SK-N-SH (cell line): Measurements from ENCODE around the gene GNAZ. TPM values are rescaled to one million over a fixed set of nuclear protein-coding genes. Genes with fewer than 3 reads are reported as not detected.

Experiments
- CTCF ChIA-PET: fragments of 300-600, 350-600 bp; formaldehyde crosslinking; extraction: SDS; loops from one replicate; lab custom pipeline; 2021; lab: Yijun Ruan, JAX
- POLR2A ChIA-PET: fragments of 350-600 bp; sonication (Branson Sonifier 250); formaldehyde crosslinking; extraction: SDS; loops from one replicate; lab custom pipeline; 2020; ENCODE audit warnings: antibody characterized with exemption, inconsistent platforms; lab: Yijun Ruan, JAX
- DNase-seq: peaks from one replicate; pipeline ENCODE4 v3.0.0; 2012
- H2AFZ ChIP-seq: fragments of 200-600 bp; sonication (generic); 2 replicates; pipeline ENCODE4 v1.8.1; 2016; ENCODE audit warnings: antibody characterized with exemption, mild to moderate bottlenecking, low read depth
- H3F3A ChIP-seq: fragments of 200-600 bp; sonication (generic); replicated peaks from 2 replicates; pipeline ENCODE3; 2016; ENCODE audit warnings: antibody characterized with exemption, mild to moderate bottlenecking; ENCODE audit not compliant: insufficient read depth
- H3K27ac ChIP-seq, 2 experiments: fragments of 200-500 bp in 1 of 2; fragments of 200-600 bp in 1 of 2; sonication (Bioruptor generic) in 1 of 2; sonication (generic), shearing (Covaris generic) in 1 of 2; 2 replicates each; pipeline versions ENCODE4 v1.5.1 to v1.6.1; 2014 to 2016; ENCODE audit warnings: low read depth in 2 of 2, inconsistent platforms in 1 of 2, low read length in 1 of 2, mild to moderate bottlenecking in 1 of 2, mixed read lengths in 1 of 2
- H3K27me3 ChIP-seq: fragments of 200-600 bp; sonication (generic), shearing (Covaris generic); 2 replicates; pipeline ENCODE4 v1.6.1; 2016; ENCODE audit warnings: mixed run types; ENCODE audit not compliant: insufficient read depth
- H3K36me3 ChIP-seq, 2 experiments: fragments of 200-500 bp in 1 of 2; fragments of 200-600 bp in 1 of 2; sonication (Bioruptor generic) in 1 of 2; sonication (generic) in 1 of 2; replicated peaks in 1 of 2; 2 replicates each; pipeline versions ENCODE3 to v1.5.1; 2014 to 2016; ENCODE audit warnings: low read length in 1 of 2, mild to moderate bottlenecking in 1 of 2; ENCODE audit not compliant: insufficient read depth in 2 of 2, control insufficient read depth in 1 of 2
- H3K4me1 ChIP-seq, 2 experiments: fragments of 200-500 bp in 1 of 2; fragments of 200-600 bp in 1 of 2; sonication (Bioruptor generic) in 1 of 2; sonication (generic), shearing (Covaris generic) in 1 of 2; 2 replicates each; pipeline versions ENCODE4 v1.5.1 to v1.6.1; 2014 to 2016; ENCODE audit warnings: low read depth in 1 of 2, low read length in 1 of 2, mixed run types in 1 of 2; ENCODE audit not compliant: insufficient read depth in 2 of 2, control insufficient read depth in 1 of 2
- H3K4me2 ChIP-seq: fragments of 200-600 bp; sonication (generic), shearing (Covaris generic); 2 replicates; pipeline ENCODE4 v1.6.1; 2017; ENCODE audit warnings: mixed run types
- H3K4me3 ChIP-seq, 2 experiments: fragments of 200-500 bp in 1 of 2; fragments of 200-600 bp in 1 of 2; sonication (Bioruptor generic) in 1 of 2; sonication (generic), shearing (Covaris generic) in 1 of 2; 2 replicates each; pipeline versions ENCODE4 v1.5.1 to v1.8.1; 2014 to 2016; ENCODE audit warnings: low read depth in 2 of 2, inconsistent platforms in 1 of 2, low read length in 1 of 2, mild to moderate bottlenecking in 1 of 2, mixed read lengths in 1 of 2, moderate library complexity in 1 of 2
- H3K79me2 ChIP-seq: fragments of 200-600 bp; sonication (generic); 2 replicates; pipeline ENCODE4 v1.8.1; 2017; ENCODE audit warnings: mild to moderate bottlenecking; ENCODE audit not compliant: insufficient read depth
- H3K9ac ChIP-seq: fragments of 200-600 bp; sonication (generic); 2 replicates; pipeline ENCODE4 v1.6.1; 2017; ENCODE audit warnings: mixed run types
- H3K9me2 ChIP-seq: fragments of 200-600 bp; sonication (generic); 2 replicates; pipeline ENCODE4 v1.6.1; 2017; ENCODE audit warnings: mixed run types
- H3K9me3 ChIP-seq: fragments of 200-600 bp; sonication (generic); 2 replicates; pipeline ENCODE4 v1.6.1; 2017; ENCODE audit warnings: mixed run types, mild to moderate bottlenecking, moderate library complexity
- H4K20me1 ChIP-seq: fragments of 200-600 bp; sonication (generic); 2 replicates; pipeline ENCODE4 v1.6.1; 2017; ENCODE audit warnings: mild to moderate bottlenecking, mixed run types; ENCODE audit not compliant: insufficient read depth
- CHD2 ChIP-seq: fragments of 150-350 bp; IDR thresholded peaks from 2 replicates; pipeline ENCODE4 v1.6.1; 2018; ENCODE audit warnings: low read length; ENCODE audit not compliant: partially characterized antibody
- ELF1 ChIP-seq: IDR thresholded peaks from 2 replicates; pipeline ENCODE4 v1.4.0; 2012
- EZH2phosphoT487 ChIP-seq: fragments of 200-600 bp; sonication (generic); IDR thresholded peaks from 2 replicates; pipeline ENCODE4 v1.6.1; 2017; ENCODE audit warnings: low read depth, mixed run types, mild to moderate bottlenecking, antibody characterized with exemption, moderate library complexity, borderline replicate concordance
- FOXJ3 ChIP-seq: sonication (generic); formaldehyde crosslinking; IDR thresholded peaks from 2 replicates; pipeline ENCODE4 v1.5.1; 2020; ENCODE audit warnings: mild to moderate bottlenecking, missing genetic modification reagents
- FOXM1 ChIP-seq: IDR thresholded peaks from 2 replicates; pipeline ENCODE4 v1.4.0; 2012; ENCODE audit warnings: low read depth, mild to moderate bottlenecking
- GABPA ChIP-seq: IDR thresholded peaks from 2 replicates; pipeline ENCODE4 v1.4.0; 2012; ENCODE audit warnings: low read depth, mild to moderate bottlenecking
- GATA2 ChIP-seq: sonication (generic); formaldehyde crosslinking; IDR thresholded peaks from 2 replicates; pipeline ENCODE4 v1.5.0; 2020; ENCODE audit warnings: mild to moderate bottlenecking, missing genetic modification reagents
- JUND ChIP-seq: IDR thresholded peaks from 2 replicates; pipeline ENCODE4 v1.4.0; 2012
- MEF2A ChIP-seq: IDR thresholded peaks from 2 replicates; pipeline ENCODE4 v1.4.0; 2012; ENCODE audit warnings: low read depth, borderline replicate concordance
- NFIC ChIP-seq: IDR thresholded peaks from 2 replicates; pipeline ENCODE4 v1.4.0; 2012; ENCODE audit warnings: borderline replicate concordance
- POLR2AphosphoS5 ChIP-seq: IDR thresholded peaks from 2 replicates; pipeline ENCODE4 v1.6.1; 2012; ENCODE audit warnings: low read depth, low read length
- RAD21 ChIP-seq: IDR thresholded peaks from 2 replicates; pipeline ENCODE4 v1.6.1; 2012; ENCODE audit warnings: mild to moderate bottlenecking, low read length
- RFX5 ChIP-seq: IDR thresholded peaks from 2 replicates; pipeline ENCODE4 v1.6.1; 2012; ENCODE audit warnings: mild to moderate bottlenecking, improper control_type of control experiment, low read length
- RXRA ChIP-seq: IDR thresholded peaks from 2 replicates; pipeline ENCODE4 v1.4.0; 2012; ENCODE audit warnings: low read depth, mild to moderate bottlenecking, borderline replicate concordance
- SIN3A ChIP-seq: IDR thresholded peaks from 2 replicates; pipeline ENCODE4 v1.6.1; 2012; ENCODE audit warnings: low read depth, mild to moderate bottlenecking, low read length, moderate library complexity, borderline replicate concordance
- TAF1 ChIP-seq: IDR thresholded peaks from 2 replicates; pipeline ENCODE4 v1.6.1; 2012; ENCODE audit warnings: low read depth, mild to moderate bottlenecking, low read length, moderate library complexity, borderline replicate concordance
- TEAD4 ChIP-seq: IDR thresholded peaks from 2 replicates; pipeline ENCODE4 v1.4.0; 2012; ENCODE audit warnings: mild to moderate bottlenecking, borderline replicate concordance; ENCODE audit not compliant: insufficient read depth
- YY1 ChIP-seq: IDR thresholded peaks from 2 replicates; pipeline ENCODE4 v1.4.0; 2012; ENCODE audit warnings: low read depth, mild to moderate bottlenecking
- WGBS: methylation state at CpG from one replicate; pipeline ENCODE4 v1.1.6; 2017; ENCODE audit warnings: low lambda C conversion rate; 5-methylcytosine and 5-hydroxymethylcytosine counted together
- polyA plus RNA-seq, 3 experiments: library from polyadenylated mRNA; depleted of rRNA; stranded (reverse); fragments of >200 nt; gene quantifications; 2 replicates each; pipeline ENCODE4 v1.2.3, GENCODE V29; 2012
- TF ChIP-seq, protein P1 (sequence below): IDR thresholded peaks from 2 replicates; pipeline ENCODE4 v1.4.0; 2012; ENCODE audit warnings: low read depth
- TF ChIP-seq, protein P2 (sequence below): IDR thresholded peaks from 2 replicates; pipeline ENCODE4 v1.4.0; 2012; ENCODE audit warnings: low read depth, borderline replicate concordance
- TF ChIP-seq, protein P3 (sequence below): fragments of 150-350 bp; IDR thresholded peaks from 2 replicates; pipeline ENCODE4 v1.6.1; 2017; ENCODE audit warnings: antibody characterized with exemption, low read length, low read depth, borderline replicate concordance
- TF ChIP-seq, protein P4 (sequence below): fragments of 150-350 bp; IDR thresholded peaks from 2 replicates; pipeline ENCODE4 v1.6.1; 2016; ENCODE audit warnings: mild to moderate bottlenecking, low read depth, low read length
- TF ChIP-seq, protein P5 (sequence below): fragments of 200-600 bp; sonication (generic); IDR thresholded peaks from 2 replicates; pipeline ENCODE4 v1.6.1; 2017; ENCODE audit warnings: antibody characterized with exemption, mild to moderate bottlenecking, moderate library complexity

The GNAZ gene
- polyA plus RNA-seq, 1 of the 3 experiments (the other 2 are of a cell fraction): 6.5 TPM

DNA sequence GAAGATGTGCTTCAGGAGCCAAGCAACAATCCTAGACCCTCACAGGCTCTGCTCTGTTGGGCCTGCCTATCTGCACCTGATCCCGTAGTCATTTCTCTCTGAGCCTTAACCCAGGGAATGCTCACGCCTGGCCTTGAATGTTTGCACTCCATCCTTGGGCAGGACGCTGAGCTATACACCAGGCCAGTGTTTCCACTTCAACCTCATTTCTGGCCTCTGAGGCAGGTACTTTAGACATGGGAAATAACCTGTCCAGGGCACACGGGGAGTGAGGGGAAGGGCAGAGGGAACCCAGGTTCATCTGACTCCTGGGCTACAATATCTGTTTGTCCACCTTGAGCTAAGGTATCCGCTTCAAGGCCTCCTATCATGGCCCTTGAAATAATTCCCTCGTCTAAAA, 61.6 kb downstream of the GNAZ start (continued):
- TF ChIP-seq RAD21 (no peak), CHD2 (no peak), NFIC (no peak), RXRA (no peak), JUND (no peak), YY1 (no peak)
- TF ChIP-seq, protein P1, sequence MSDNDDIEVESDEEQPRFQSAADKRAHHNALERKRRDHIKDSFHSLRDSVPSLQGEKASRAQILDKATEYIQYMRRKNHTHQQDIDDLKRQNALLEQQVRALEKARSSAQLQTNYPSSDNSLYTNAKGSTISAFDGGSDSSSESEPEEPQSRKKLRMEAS: no peak
- TF ChIP-seq, all 33 proteins: peak for 0

DNA sequence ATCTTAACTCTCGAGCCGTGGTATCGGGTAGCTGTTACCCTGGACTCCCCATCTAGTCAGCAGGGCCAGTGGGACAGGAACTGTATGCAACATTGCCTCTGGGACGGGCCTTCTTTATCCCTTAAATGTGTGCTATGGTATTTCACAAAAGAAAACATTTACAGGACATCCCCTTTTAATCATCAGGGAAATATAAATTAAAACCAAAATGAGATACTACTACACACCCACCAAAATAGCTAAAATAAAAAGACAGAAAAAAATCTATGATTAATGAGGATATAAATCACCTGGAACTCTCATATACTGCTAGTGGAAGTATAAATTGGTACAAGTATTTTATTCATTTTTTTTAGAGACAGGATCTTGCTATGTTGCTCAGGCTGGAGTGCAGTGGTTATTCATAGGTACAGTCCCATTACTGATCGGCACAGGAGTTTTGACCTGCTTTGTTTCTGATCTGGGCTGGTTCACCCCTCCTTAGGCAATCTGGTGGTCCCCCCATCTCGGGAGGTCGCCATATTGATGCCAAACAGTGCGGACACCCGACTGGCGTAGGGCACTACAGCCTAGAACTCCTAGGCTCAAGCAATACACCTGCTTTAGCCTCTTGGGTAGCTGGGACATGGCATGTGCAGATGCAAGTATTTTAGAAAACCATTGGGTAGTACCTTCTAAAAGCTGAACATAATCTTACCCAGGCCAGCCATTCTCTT, 62.2 kb downstream of the GNAZ start:
- no peak overlapping the region for H3K27ac ChIP-seq
- no peaks in the 10 kb centered on the region for H3F3A ChIP-seq
- H2AFZ ChIP-seq: no peak overlapping the region
- no peaks in the 10 kb centered on the region for H3K27me3 ChIP-seq
- ChIA-PET CTCF (interaction anchor here (0.9 to 13.2 kb wide), 8 partner anchors 8 to 710 kb away, joined by 3 to 397 read pairs (median 8); partner anchors contain the start of gene RSPH14), POLR2A (interaction anchor here (1.2 kb wide), 1 partner anchor 15 kb away, joined by 3 read pairs; no protein-coding TSS in a partner anchor)
- TF ChIP-seq, protein P1: no peak
- TF ChIP-seq GATA2 (CRISPR knock-in tag) (no peak), RAD21 (no peak), CHD2 (no peak), SIN3A (no peak), ELF1 (no peak), TEAD4 (no peak), RFX5 (no peak), POLR2AphosphoS5 (no peak), RXRA (no peak), MEF2A (no peak), GABPA (no peak), EZH2phosphoT487 (no peak), FOXM1 (no peak), TAF1 (no peak), FOXJ3 (CRISPR knock-in tag) (no peak)
- TF ChIP-seq, protein P2, sequence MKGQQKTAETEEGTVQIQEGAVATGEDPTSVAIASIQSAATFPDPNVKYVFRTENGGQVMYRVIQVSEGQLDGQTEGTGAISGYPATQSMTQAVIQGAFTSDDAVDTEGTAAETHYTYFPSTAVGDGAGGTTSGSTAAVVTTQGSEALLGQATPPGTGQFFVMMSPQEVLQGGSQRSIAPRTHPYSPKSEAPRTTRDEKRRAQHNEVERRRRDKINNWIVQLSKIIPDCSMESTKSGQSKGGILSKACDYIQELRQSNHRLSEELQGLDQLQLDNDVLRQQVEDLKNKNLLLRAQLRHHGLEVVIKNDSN: no peak
- TF ChIP-seq, protein P3, sequence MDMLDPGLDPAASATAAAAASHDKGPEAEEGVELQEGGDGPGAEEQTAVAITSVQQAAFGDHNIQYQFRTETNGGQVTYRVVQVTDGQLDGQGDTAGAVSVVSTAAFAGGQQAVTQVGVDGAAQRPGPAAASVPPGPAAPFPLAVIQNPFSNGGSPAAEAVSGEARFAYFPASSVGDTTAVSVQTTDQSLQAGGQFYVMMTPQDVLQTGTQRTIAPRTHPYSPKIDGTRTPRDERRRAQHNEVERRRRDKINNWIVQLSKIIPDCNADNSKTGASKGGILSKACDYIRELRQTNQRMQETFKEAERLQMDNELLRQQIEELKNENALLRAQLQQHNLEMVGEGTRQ: no peak
- TF ChIP-seq, protein P4, sequence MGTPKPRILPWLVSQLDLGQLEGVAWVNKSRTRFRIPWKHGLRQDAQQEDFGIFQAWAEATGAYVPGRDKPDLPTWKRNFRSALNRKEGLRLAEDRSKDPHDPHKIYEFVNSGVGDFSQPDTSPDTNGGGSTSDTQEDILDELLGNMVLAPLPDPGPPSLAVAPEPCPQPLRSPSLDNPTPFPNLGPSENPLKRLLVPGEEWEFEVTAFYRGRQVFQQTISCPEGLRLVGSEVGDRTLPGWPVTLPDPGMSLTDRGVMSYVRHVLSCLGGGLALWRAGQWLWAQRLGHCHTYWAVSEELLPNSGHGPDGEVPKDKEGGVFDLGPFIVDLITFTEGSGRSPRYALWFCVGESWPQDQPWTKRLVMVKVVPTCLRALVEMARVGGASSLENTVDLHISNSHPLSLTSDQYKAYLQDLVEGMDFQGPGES: no peak
- TF ChIP-seq, protein P5, sequence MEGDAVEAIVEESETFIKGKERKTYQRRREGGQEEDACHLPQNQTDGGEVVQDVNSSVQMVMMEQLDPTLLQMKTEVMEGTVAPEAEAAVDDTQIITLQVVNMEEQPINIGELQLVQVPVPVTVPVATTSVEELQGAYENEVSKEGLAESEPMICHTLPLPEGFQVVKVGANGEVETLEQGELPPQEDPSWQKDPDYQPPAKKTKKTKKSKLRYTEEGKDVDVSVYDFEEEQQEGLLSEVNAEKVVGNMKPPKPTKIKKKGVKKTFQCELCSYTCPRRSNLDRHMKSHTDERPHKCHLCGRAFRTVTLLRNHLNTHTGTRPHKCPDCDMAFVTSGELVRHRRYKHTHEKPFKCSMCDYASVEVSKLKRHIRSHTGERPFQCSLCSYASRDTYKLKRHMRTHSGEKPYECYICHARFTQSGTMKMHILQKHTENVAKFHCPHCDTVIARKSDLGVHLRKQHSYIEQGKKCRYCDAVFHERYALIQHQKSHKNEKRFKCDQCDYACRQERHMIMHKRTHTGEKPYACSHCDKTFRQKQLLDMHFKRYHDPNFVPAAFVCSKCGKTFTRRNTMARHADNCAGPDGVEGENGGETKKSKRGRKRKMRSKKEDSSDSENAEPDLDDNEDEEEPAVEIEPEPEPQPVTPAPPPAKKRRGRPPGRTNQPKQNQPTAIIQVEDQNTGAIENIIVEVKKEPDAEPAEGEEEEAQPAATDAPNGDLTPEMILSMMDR: no peak
- no peak overlapping the region for H3K9ac ChIP-seq
- H3K9me2 ChIP-seq: no peaks in the 10 kb centered on the region
- no peak overlapping the region for H3K4me3 ChIP-seq
- H3K9me3 ChIP-seq: no peaks in the 10 kb centered on the region
- no peaks in the 10 kb centered on the region for H3K36me3 ChIP-seq
- no peak for DNase-seq
- peaks cover 0 to 19% of the 10 kb centered on the region in 2 experiments; a peak in 1 of 4 replicates for H3K4me1 ChIP-seq
- H3K4me2 ChIP-seq: no peak overlapping the region
- 79% methylated on average over 5 of the region's 10 CpGs for WGBS
- H4K20me1 ChIP-seq: no peaks in the 10 kb centered on the region
- no peaks in the 10 kb centered on the region for H3K79me2 ChIP-seq
